ENCODE measurements around the gene ZNF343.

ZNF343 gene

GRCh38 chr20:2455771-2456497 lies 52.8 kb downstream of the ZNF343 start:
- WGBS, 2 experiments (ENCODE audit: insufficient coverage in 2 of 2) = 60 to 94% methylated on average over 1 to 2 of the region's 2 CpGs
- H3K27ac ChIP-seq (ENCODE audit: low read depth, low read length, severe bottlenecking) = no peak overlapping the region
- H3K36me3 ChIP-seq (ENCODE audit: control insufficient read depth, insufficient read depth, low read length) = peaks cover 20% of the 10 kb centered on the region
- H3K4me1 ChIP-seq (ENCODE audit: control insufficient read depth, insufficient read depth, low read length, poor library complexity, severe bottlenecking) = no peaks in the 10 kb centered on the region
- no peaks in the 10 kb centered on the region for H3K9me3 ChIP-seq (ENCODE audit: control insufficient read depth, low read length)
- H3K4me3 ChIP-seq (ENCODE audit: extremely low read depth, insufficient read depth, low read length, poor library complexity, severe bottlenecking) = no peak overlapping the region

- Histone ChIP-seq H3K27ac (ENCODE audit: low read depth, low read length, severe bottlenecking) (no peak overlapping the region), H3K4me1 (ENCODE audit: control insufficient read depth, insufficient read depth, low read length, poor library complexity, severe bottlenecking) (peaks cover 4% of the 10 kb centered on the region), H3K4me3 (ENCODE audit: extremely low read depth, insufficient read depth, low read length, poor library complexity, severe bottlenecking) (no peak overlapping the region), H3K9me3 (ENCODE audit: control insufficient read depth, low read length) (no peaks in the 10 kb centered on the region), H3K36me3 (ENCODE audit: control insufficient read depth, insufficient read depth, low read length) (no peaks in the 10 kb centered on the region)
- 50% methylated on average over 1 of the region's 3 CpGs; no CpG with 5 or more reads in 1 of the 2 experiments for WGBS, 2 experiments (ENCODE audit: insufficient coverage in 2 of 2)
Observed at GRCh38 chr20:2453792-2454191, 54.9 kb downstream of the ZNF343 start.

GRCh38 chr20:2451939-2452732 lies 56.6 kb downstream of the ZNF343 start:
- 80 to 81% methylated on average over 6 of the region's 8 CpGs for WGBS, 2 experiments (ENCODE audit: insufficient coverage in 2 of 2)
- peaks cover 4% of the 10 kb centered on the region for H3K4me1 ChIP-seq (ENCODE audit: control insufficient read depth, insufficient read depth, low read length, poor library complexity, severe bottlenecking)
- no peak overlapping the region for H3K27ac ChIP-seq (ENCODE audit: low read depth, low read length, severe bottlenecking)
- no peaks in the 10 kb centered on the region for H3K36me3 ChIP-seq (ENCODE audit: control insufficient read depth, insufficient read depth, low read length)
- no peaks in the 10 kb centered on the region for H3K9me3 ChIP-seq (ENCODE audit: control insufficient read depth, low read length)
- no peak overlapping the region for H3K4me3 ChIP-seq (ENCODE audit: extremely low read depth, insufficient read depth, low read length, poor library complexity, severe bottlenecking)

- Histone ChIP-seq H3K36me3 (ENCODE audit: control insufficient read depth, insufficient read depth, low read length) (no peaks in the 10 kb centered on the region), H3K4me3 (ENCODE audit: extremely low read depth, insufficient read depth, low read length, poor library complexity, severe bottlenecking) (no peak overlapping the region), H3K9me3 (ENCODE audit: control insufficient read depth, low read length) (no peaks in the 10 kb centered on the region), H3K4me1 (ENCODE audit: control insufficient read depth, insufficient read depth, low read length, poor library complexity, severe bottlenecking) (peaks cover 4% of the 10 kb centered on the region), H3K27ac (ENCODE audit: low read depth, low read length, severe bottlenecking) (no peak overlapping the region)
- 91 to 100% methylated on average over 2 to 5 of the region's 5 CpGs for WGBS, 2 experiments (ENCODE audit: insufficient coverage in 2 of 2)
Observed at GRCh38 chr20:2451422-2451821, 57.3 kb downstream of the ZNF343 start.

GRCh38 chr20:2449386-2449785 lies 59.3 kb downstream of the ZNF343 start:
- no peak overlapping the region for H3K27ac ChIP-seq (ENCODE audit: low read depth, low read length, severe bottlenecking)
- H3K9me3 ChIP-seq (ENCODE audit: control insufficient read depth, low read length) = no peaks in the 10 kb centered on the region
- H3K4me1 ChIP-seq (ENCODE audit: control insufficient read depth, insufficient read depth, low read length, poor library complexity, severe bottlenecking) = peaks cover 4% of the 10 kb centered on the region
- H3K4me3 ChIP-seq (ENCODE audit: extremely low read depth, insufficient read depth, low read length, poor library complexity, severe bottlenecking) = no peak overlapping the region
- H3K36me3 ChIP-seq (ENCODE audit: control insufficient read depth, insufficient read depth, low read length) = no peaks in the 10 kb centered on the region
- no CpG with 5 or more reads among the region's 1 CpG for WGBS, 2 experiments (ENCODE audit: insufficient coverage in 2 of 2)

- Histone ChIP-seq H3K4me1 (ENCODE audit: control insufficient read depth, insufficient read depth, low read length, poor library complexity, severe bottlenecking) (peaks cover 4% of the 10 kb centered on the region), H3K9me3 (ENCODE audit: control insufficient read depth, low read length) (no peaks in the 10 kb centered on the region), H3K4me3 (ENCODE audit: extremely low read depth, insufficient read depth, low read length, poor library complexity, severe bottlenecking) (no peak overlapping the region), H3K27ac (ENCODE audit: low read depth, low read length, severe bottlenecking) (no peak overlapping the region), H3K36me3 (ENCODE audit: control insufficient read depth, insufficient read depth, low read length) (no peaks in the 10 kb centered on the region)
- WGBS, 2 experiments (ENCODE audit: insufficient coverage in 2 of 2) = 67% methylated on average over 4 of the region's 4 CpGs
Observed at GRCh38 chr20:2446845-2447244, 61.9 kb downstream of the ZNF343 start.
